Mesendoderm (in vitro differentiated cells): Measurements from ENCODE around the gene RGL1.

Experiments used
- DNase-seq: peaks from one replicate; pipeline ENCODE4 v3.0.0; 2013
- H2AK5ac ChIP-seq: 2 replicates; pipeline ENCODE4 v1.6.1; 2013; ENCODE audit warnings: low read length, inconsistent platforms
- H2BK120ac ChIP-seq: 2 replicates; pipeline ENCODE4 v1.6.1; 2013; ENCODE audit warnings: low read depth, mild to moderate bottlenecking, low read length, moderate library complexity, mixed read lengths
- H2BK15ac ChIP-seq: replicated peaks from 2 replicates; pipeline ENCODE4 v1.6.1; 2013; ENCODE audit warnings: low read depth, mild to moderate bottlenecking, moderate library complexity
- H2BK5ac ChIP-seq: 2 replicates; pipeline ENCODE4 v1.6.1; 2013; ENCODE audit warnings: low read length, inconsistent platforms
- H3K18ac ChIP-seq: 2 replicates; pipeline ENCODE4 v1.6.1; 2013; ENCODE audit warnings: mild to moderate bottlenecking, low read length, mixed read lengths
- H3K23ac ChIP-seq: one replicate; pipeline ENCODE4 v1.6.1; 2013; ENCODE audit warnings: low read length
- H3K27ac ChIP-seq: 2 replicates; pipeline ENCODE4 v1.5.1; 2013; ENCODE audit warnings: low read depth, mild to moderate bottlenecking, inconsistent platforms, low read length, moderate library complexity
- H3K27me3 ChIP-seq: 2 replicates; pipeline ENCODE4 v1.6.1; 2013; ENCODE audit warnings: low read length, control low read depth, mild to moderate bottlenecking, inconsistent platforms; ENCODE audit not compliant: insufficient read depth, poor library complexity
- H3K36me3 ChIP-seq: 2 replicates; pipeline ENCODE4 v1.6.1; 2013; ENCODE audit warnings: low read length, inconsistent platforms; ENCODE audit not compliant: control insufficient read depth, insufficient read depth
- H3K4ac ChIP-seq: one replicate; pipeline ENCODE4 v1.6.1; 2013; ENCODE audit warnings: low read depth, mild to moderate bottlenecking, low read length, moderate library complexity
- H3K4me1 ChIP-seq: 2 replicates; pipeline ENCODE4 v1.6.1; 2013; ENCODE audit warnings: low read depth, low read length, inconsistent platforms; ENCODE audit not compliant: control insufficient read depth
- H3K4me2 ChIP-seq: 2 replicates; pipeline ENCODE4 v1.6.1; 2013; ENCODE audit warnings: low read length
- H3K4me3 ChIP-seq: 2 replicates; pipeline ENCODE4 v1.5.1; 2013; ENCODE audit warnings: mild to moderate bottlenecking, low read length
- H3K56ac ChIP-seq: one replicate; pipeline ENCODE4 v1.6.1; 2013; ENCODE audit warnings: low read length
- H3K79me1 ChIP-seq: 2 replicates; pipeline ENCODE4 v1.6.1; 2013; ENCODE audit warnings: low read length, inconsistent platforms
- H3K79me2 ChIP-seq: 2 replicates; pipeline ENCODE4 v1.6.1; 2013; ENCODE audit warnings: mild to moderate bottlenecking, low read length; ENCODE audit not compliant: control insufficient read depth, insufficient read depth
- H3K9ac ChIP-seq: 2 replicates; pipeline ENCODE4 v1.6.1; 2013; ENCODE audit warnings: low read length, inconsistent platforms
- H4K5ac ChIP-seq: one replicate; pipeline ENCODE4 v1.6.1; 2013; ENCODE audit warnings: low read length
- H4K8ac ChIP-seq: one replicate; pipeline ENCODE4 v1.6.1; 2013; ENCODE audit warnings: low read depth, mild to moderate bottlenecking, control low read depth, low read length, moderate library complexity
- WGBS: extraction: QIAGEN DNeasy Blood & Tissue Kit; methylation state at CpG from one replicate; pipeline ENCODE4 v1.1.7; 2013; ENCODE audit warnings: low lambda C conversion rate, missing lambda C conversion rate; ENCODE audit not compliant: insufficient coverage; ENCODE audit errors: extremely low coverage; 5-methylcytosine and 5-hydroxymethylcytosine counted together

The RGL1 gene

GRCh38 chr1:183872403-183872802 lies 67.5 kb downstream of the RGL1 start:
- no peaks in the 10 kb centered on the region for H3K79me1 ChIP-seq
- H3K18ac ChIP-seq: no peak overlapping the region
- no peak for DNase-seq
- H3K27me3 ChIP-seq: no peaks in the 10 kb centered on the region
- peaks cover 5% of the 10 kb centered on the region for H3K4me1 ChIP-seq
- H2BK120ac ChIP-seq: no peak overlapping the region
- H3K4me3 ChIP-seq: no peak overlapping the region
- no CpG with 5 or more reads among the region's 3 CpGs for WGBS
- no peak overlapping the region for H3K4ac ChIP-seq
- H3K27ac ChIP-seq: no peak overlapping the region
- no peak overlapping the region for H2BK5ac ChIP-seq
- no peak overlapping the region for H3K4me2 ChIP-seq
- no peak overlapping the region for H2AK5ac ChIP-seq
- H3K23ac ChIP-seq: no peak overlapping the region
- H3K56ac ChIP-seq: no peak overlapping the region
- no peaks in the 10 kb centered on the region for H3K36me3 ChIP-seq
- H3K9ac ChIP-seq: no peak overlapping the region
- H4K5ac ChIP-seq: no peak overlapping the region
- H4K8ac ChIP-seq: no peak overlapping the region
- no peak overlapping the region for H2BK15ac ChIP-seq
- H3K79me2 ChIP-seq: no peaks in the 10 kb centered on the region

GRCh38 chr1:183873642-183874041 lies 68.7 kb downstream of the RGL1 start:
- Histone ChIP-seq H3K18ac (no peak overlapping the region), H2BK120ac (no peak overlapping the region), H3K4ac (no peak overlapping the region), H4K5ac (no peak overlapping the region), H3K4me3 (no peak overlapping the region), H3K36me3 (no peaks in the 10 kb centered on the region), H3K27me3 (no peaks in the 10 kb centered on the region), H3K23ac (no peak overlapping the region), H3K27ac (no peak overlapping the region), H3K79me2 (no peaks in the 10 kb centered on the region), H2BK5ac (no peak overlapping the region), H3K79me1 (no peaks in the 10 kb centered on the region), H2BK15ac (no peak overlapping the region), H3K9ac (no peak overlapping the region), H2AK5ac (no peak overlapping the region), H3K4me2 (no peak overlapping the region), H3K4me1 (peaks cover 5% of the 10 kb centered on the region), H3K56ac (no peak overlapping the region), H4K8ac (no peak overlapping the region)
- no peak for DNase-seq
- no CpG with 5 or more reads among the region's 3 CpGs for WGBS

GRCh38 chr1:183876309-183876708 lies 71.4 kb downstream of the RGL1 start:
- Histone ChIP-seq H3K4me1 (peaks cover 3% of the 10 kb centered on the region), H3K4ac (no peak overlapping the region), H3K18ac (no peak overlapping the region), H3K4me2 (no peak overlapping the region), H3K23ac (no peak overlapping the region), H4K5ac (no peak overlapping the region), H3K4me3 (no peak overlapping the region), H3K36me3 (no peaks in the 10 kb centered on the region), H3K56ac (no peak overlapping the region), H2BK120ac (no peak overlapping the region), H3K27ac (no peak overlapping the region), H3K9ac (no peak overlapping the region), H3K79me1 (no peaks in the 10 kb centered on the region), H4K8ac (no peak overlapping the region), H3K79me2 (no peaks in the 10 kb centered on the region), H2AK5ac (no peak overlapping the region), H2BK5ac (no peak overlapping the region), H3K27me3 (no peaks in the 10 kb centered on the region), H2BK15ac (no peak overlapping the region)
- no CpG with 5 or more reads among the region's 4 CpGs for WGBS
- no peak for DNase-seq

GRCh38 chr1:183877053-183877720 lies 72.3 kb downstream of the RGL1 start:
- H3K23ac ChIP-seq: no peak overlapping the region
- WGBS: no CpG with 5 or more reads among the region's 10 CpGs
- no peak for DNase-seq

GRCh38 chr1:183879494-183879893 lies 74.6 kb downstream of the RGL1 start:
- Histone ChIP-seq H3K79me1 (no peaks in the 10 kb centered on the region), H3K4me1 (peaks cover 4% of the 10 kb centered on the region), H3K27ac (no peak overlapping the region), H3K4ac (no peak overlapping the region), H3K18ac (no peak overlapping the region), H3K9ac (no peak overlapping the region), H3K23ac (no peak overlapping the region), H2AK5ac (no peak overlapping the region), H4K5ac (no peak overlapping the region), H2BK5ac (no peak overlapping the region), H3K56ac (no peak overlapping the region), H3K79me2 (no peaks in the 10 kb centered on the region), H2BK15ac (no peak overlapping the region), H4K8ac (no peak overlapping the region), H3K4me2 (no peak overlapping the region), H2BK120ac (no peak overlapping the region), H3K4me3 (no peak overlapping the region), H3K36me3 (no peaks in the 10 kb centered on the region), H3K27me3 (no peaks in the 10 kb centered on the region)
- no CpG with 5 or more reads among the region's 2 CpGs for WGBS
- no peak for DNase-seq

More at GRCh38 chr1:183877053-183877720, 72.3 kb downstream of the RGL1 start:
- Histone ChIP-seq H3K4me3 (no peak overlapping the region), H3K79me1 (no peaks in the 10 kb centered on the region), H3K27me3 (no peaks in the 10 kb centered on the region), H3K18ac (no peak overlapping the region), H3K4me1 (no peaks in the 10 kb centered on the region), H2BK5ac (no peak overlapping the region), H2BK15ac (no peak overlapping the region), H3K4me2 (no peak overlapping the region), H2BK120ac (no peak overlapping the region), H3K36me3 (no peaks in the 10 kb centered on the region), H3K56ac (no peak overlapping the region), H4K8ac (no peak overlapping the region), H3K9ac (no peak overlapping the region), H3K27ac (no peak overlapping the region), H2AK5ac (no peak overlapping the region), H3K79me2 (no peaks in the 10 kb centered on the region), H3K4ac (no peak overlapping the region), H4K5ac (no peak overlapping the region)

- Histone ChIP-seq H4K8ac (no peak overlapping the region), H3K4me3 (no peak overlapping the region), H3K4ac (no peak overlapping the region), H3K27me3 (no peaks in the 10 kb centered on the region), H3K9ac (no peak overlapping the region), H2BK15ac (no peak overlapping the region), H3K79me2 (no peaks in the 10 kb centered on the region), H2BK120ac (no peak overlapping the region), H3K27ac (no peak overlapping the region), H3K4me2 (no peak overlapping the region), H3K36me3 (no peaks in the 10 kb centered on the region), H4K5ac (no peak overlapping the region), H3K79me1 (no peaks in the 10 kb centered on the region), H3K18ac (no peak overlapping the region), H3K23ac (no peak overlapping the region), H2BK5ac (no peak overlapping the region), H3K4me1 (peaks cover 4% of the 10 kb centered on the region), H2AK5ac (no peak overlapping the region), H3K56ac (no peak overlapping the region)
- no peak for DNase-seq
- no CpG with 5 or more reads among the region's 1 CpG for WGBS
Measured at GRCh38 chr1:183879966-183880365, 75.0 kb downstream of the RGL1 start.
